ENCODE data around the gene ASXL2.

- TF ChIP-seq CTCF (IDR thresholded peaks at IDR 0.05; ENCODE audit: low read length) (no peak), EZH2 (optimal IDR thresholded peaks at IDR 0.05; ENCODE audit: low read depth, low read length) (no peak), EZH2phosphoT487 (IDR thresholded peaks at IDR 0.05; ENCODE audit: low read length) (no peak)
These were observed 42.6 kb upstream of the ASXL2 start for GRCh38 chr2:25920786-25921415.
